ENCODE results near the gene AMIGO3.
A peak's percentile ranks its signal among the peaks of the same experiment; 100 is the strongest.
"Not testable (repeated sequence)": the region's sequence is repeated elsewhere in the genome, so short reads cannot be mapped to it uniquely, and the experiment has no call there.

AMIGO3 gene

DNA sequence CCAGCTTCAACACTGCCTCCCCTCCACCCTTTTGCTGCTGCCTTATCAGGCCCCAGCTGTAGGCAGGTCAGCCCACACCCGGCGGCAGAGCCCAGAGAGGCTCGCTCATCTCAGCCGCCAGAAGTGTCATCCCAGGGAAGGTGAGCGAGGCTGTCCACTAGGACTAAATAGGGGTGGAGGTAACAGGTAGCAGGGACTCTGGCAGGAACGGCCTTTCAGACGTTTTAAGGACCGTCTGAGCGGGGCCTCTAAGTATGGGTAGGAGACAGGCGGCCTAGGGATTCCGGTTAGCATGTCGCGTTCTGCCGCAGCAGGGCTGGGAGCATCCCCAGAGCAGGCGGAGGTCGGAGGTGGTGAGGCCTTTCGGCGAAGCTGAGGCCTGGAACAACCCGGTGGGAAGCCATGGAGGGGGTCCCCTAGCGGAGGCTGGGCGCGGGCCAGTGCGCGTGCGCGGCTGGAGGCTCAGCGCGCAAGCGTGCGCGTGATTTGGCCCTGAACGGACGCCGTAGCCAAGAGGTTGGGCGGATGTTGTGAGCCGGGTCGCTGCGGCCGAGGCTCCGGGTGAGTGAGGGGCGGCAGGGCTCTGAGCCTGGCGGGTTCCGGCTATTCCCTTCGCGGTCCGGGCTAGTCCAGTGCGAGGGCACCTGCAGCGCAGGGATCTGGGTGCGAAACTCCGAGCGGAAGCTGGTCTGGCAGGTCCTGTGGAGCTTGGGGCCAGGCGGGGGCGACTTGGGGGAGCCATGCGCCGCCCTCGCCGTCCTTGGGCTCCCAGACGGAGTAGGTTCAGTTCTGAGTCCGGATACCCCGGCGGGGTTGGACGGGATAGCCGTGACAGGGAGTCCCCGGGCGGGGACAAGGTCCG, 30.2 kb downstream of the AMIGO3 start, which contains the start of the genes MST1 and RNF123:
TSS of gene MST1 (minus strand) at position 429 of the 862 bp plus-strand sequence. CDS start 783 bp downstream, outside the sequence.
TSS of gene RNF123 (plus strand) at position 512 of the 862 bp plus-strand sequence. CDS start 1,609 bp downstream, outside the sequence.
- DNase-seq (ENCODE audit: low read depth), result peak; percentile 70

DNA sequence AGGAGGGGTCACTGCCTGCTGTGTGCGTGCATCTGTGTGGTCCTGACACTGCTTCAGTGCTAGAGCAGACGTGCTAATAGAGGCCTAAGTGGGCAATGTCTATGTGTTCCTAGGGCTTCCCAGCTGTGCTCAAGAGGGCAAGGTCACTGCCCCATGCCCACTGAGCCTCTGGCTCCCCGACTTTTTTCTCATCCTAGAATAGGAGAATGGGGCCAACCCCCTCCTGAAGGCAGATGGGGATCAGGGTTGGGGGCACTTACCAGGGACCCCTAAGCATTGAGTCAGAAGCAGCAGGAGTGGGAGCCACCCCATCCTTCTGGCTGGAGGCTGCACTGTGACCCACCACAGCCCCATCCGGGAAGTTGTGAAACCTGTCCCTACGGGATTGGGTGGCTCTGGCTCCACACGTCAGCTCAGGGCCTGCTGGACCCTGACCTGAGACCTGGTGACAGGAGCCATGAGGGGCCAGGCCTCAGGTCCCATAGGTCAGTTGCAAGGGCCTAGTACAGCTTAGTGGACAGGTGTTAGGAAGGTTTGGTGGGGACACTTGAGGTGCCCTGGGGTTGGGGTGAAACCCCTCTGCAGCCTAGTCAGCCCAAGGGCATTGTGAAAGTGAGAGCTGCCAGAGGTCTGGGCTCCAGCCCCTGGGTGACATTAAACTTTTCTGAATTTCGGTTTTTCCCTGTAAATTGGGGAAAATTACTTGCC, 31.0 kb downstream of the AMIGO3 start:
- not testable (repeated sequence) for DNase-seq (ENCODE audit: low read depth)

DNA sequence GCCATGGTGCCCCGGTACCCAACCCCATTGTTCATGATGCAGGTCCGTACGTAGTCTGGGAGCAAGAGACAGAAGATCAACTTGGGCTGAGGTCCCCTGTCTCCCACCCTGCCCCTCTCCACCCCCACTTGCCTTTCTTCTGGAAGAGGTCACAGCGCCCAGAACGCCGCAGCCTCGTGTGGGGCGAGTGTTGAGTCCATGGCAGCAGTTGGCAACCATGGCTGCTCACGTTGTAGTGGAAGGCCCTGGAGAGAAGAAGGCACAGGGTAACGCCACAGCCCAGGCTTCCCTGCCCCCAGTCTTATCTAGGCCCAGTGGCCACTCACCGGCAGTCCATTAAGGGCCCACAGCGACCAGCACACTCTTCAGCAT, 32.1 kb downstream of the AMIGO3 start:
- DNase-seq (ENCODE audit: low read depth), result not testable (repeated sequence)

DNA sequence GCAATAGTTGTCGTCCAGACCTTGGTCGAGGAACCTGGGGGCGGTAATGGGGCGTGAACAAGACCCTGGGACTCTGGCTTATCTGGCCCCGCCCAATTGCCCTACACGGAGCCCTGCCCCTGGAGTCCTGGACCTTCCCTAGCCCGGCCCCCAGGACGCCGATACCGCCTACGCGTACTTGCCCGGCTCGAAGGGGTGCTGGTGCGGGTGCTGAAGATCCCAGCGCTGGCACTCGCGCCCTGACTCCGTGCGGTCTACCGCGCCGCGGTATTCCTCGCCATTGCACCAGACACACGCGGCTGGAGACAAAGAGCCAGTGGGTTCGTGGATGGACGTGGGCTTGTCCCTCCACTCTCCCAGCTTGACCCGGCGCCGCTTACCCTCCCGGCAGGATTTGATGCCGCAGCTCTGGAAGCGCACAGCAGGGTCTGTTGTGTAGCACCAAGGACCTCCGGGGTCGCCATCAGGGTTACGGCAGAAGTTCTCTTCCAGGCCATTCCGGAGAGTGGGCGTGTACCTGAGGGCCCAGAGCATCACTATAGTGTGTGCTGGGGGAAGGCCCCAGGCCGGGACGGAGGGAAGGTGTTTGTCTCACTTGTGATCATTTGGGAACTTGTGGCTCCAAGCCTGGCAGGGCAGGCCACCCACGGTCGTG, 32.6 kb downstream of the AMIGO3 start:
- not testable (repeated sequence) for DNase-seq (ENCODE audit: low read depth)

DNA sequence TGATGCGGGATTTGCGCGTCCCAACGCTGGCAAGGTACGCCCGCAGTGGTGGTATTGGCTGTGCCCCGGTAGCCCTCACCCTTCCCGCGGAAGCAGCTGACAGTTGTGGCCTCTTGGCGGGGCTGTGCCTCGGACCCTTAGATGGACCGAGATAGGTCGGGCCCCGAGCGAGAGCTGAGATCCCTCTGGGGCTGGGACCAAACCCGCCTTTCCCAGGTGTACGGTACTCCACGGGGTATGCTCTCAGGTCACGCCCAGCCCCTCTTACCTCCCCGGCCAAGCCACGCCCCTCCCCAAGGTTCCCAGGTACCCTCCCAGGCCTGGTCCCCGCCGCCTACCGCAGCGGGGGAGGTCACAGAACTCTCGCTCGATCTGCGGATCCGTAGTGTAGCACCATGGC, 33.1 kb downstream of the AMIGO3 start:
- DNase-seq (ENCODE audit: low read depth), result not testable (repeated sequence)

DNA sequence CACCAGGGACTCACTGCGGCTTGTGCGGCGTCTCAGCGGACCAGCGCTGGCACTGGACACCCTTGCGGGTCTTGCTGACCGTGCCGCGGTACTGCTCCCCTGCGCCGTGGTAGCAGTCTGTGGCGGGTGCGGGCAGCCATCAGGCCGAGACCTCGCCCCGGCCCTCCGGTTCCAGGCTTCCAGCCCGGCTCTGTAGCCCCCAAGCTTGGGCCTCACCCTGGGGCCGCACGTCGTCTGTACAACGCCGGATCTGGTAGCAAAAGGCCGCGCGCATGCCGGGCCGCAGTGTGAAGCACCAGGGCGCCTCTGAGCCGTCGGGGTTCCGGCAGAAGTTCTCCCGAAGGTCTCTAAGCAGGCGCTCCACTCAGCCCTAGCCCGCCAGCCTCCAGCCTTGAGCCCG, 33.6 kb downstream of the AMIGO3 start:
- DNase-seq (ENCODE audit: low read depth), result not testable (repeated sequence)

DNA sequence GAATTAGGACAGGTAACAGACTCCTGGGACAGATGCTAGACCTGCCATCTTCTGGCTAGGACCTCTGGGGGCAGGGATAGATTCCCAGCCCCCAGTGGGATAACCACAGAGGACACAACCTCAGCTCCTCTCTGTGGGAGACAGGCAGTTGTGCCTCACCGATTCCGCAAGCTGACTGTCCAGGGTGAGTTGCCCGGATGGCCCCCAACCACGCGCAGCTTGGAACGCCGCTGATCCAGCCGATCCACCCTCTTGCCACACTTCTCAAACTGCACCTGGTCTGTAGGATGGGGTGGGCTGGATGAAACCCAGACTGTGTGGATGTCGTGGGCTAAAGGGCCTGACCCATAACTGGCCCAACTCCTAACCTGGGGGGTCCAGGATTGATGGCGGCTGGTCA, 34.4 kb downstream of the AMIGO3 start:
- not testable (repeated sequence) for DNase-seq (ENCODE audit: low read depth)

DNA sequence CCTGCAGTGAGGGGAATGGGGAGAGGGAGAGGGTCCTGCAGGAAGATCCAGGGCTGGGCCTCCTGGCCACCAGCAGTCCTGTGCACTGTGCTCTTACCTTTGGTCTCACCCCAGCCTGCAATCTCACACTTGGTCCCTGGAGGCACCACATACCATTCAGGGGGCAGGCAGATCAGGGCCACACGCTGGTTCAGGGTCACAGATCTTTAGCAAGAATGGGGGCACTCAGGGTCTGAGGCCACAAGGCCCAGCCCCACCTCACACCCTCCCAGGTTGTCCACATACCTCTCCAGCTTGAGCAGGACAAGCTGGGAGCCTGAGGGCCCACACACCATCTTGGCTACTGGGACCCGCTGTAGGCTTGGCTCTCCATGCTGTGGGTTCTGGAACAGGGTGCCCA, 35.0 kb downstream of the AMIGO3 start:
- DNase-seq (ENCODE audit: low read depth), result not testable (repeated sequence)

DNA sequence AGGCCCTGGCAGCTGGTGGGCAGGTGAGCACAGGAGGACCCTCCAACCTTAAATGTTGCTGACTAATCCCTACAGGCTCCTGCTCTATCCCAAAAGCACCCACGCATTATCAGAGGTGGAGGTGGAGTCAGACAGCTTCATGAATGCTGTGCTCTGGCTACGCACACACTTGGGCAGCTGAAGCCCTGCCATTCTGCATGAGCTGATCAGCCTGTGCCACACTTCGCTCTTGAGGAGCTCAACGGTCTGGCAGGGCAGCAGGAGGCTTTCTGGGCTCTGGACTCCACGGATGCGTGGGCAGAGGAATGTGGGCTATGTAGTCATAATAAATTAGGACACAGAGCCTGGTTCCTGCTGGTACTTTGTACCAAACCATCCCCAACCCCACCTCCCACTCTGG, 36.3 kb downstream of the AMIGO3 start:
- DNase-seq (ENCODE audit: low read depth), result no peak

DNA sequence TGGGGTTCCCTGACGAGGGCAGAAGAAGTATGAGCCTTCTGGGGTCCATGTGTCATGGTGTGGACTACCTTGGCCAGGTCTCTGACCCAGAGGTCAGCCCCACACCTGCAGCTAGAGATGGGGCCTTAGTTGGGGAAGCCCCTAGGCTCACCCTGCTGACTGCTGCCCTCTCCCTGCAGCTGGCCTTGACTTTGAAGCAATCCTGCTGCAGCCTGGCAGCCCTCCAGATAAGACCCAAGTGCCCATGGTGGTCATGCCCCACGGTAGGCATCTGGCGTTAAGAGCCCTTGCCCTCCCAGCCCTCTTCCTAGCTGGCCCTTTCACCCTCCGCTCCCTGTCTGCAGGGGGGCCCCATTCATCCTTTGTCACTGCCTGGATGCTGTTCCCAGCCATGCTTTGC, 37.9 kb downstream of the AMIGO3 start:
- DNase-seq (ENCODE audit: low read depth), result no peak

DNA sequence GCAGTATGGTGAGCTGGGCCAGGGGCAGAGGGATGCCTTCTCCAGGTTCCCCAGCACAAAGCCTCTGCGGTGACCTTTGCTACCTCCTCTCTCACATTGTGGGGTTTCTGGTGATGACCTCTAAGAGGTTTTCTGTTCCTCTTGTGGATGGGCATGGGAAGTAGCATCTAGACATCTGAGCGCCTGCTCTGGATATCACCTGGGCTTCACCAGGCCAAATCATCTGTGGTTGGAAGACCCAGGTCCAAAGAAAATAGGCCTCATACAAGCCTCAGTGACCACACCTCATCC, 38.3 kb downstream of the AMIGO3 start:
- DNase-seq (ENCODE audit: low read depth), result no peak

DNA sequence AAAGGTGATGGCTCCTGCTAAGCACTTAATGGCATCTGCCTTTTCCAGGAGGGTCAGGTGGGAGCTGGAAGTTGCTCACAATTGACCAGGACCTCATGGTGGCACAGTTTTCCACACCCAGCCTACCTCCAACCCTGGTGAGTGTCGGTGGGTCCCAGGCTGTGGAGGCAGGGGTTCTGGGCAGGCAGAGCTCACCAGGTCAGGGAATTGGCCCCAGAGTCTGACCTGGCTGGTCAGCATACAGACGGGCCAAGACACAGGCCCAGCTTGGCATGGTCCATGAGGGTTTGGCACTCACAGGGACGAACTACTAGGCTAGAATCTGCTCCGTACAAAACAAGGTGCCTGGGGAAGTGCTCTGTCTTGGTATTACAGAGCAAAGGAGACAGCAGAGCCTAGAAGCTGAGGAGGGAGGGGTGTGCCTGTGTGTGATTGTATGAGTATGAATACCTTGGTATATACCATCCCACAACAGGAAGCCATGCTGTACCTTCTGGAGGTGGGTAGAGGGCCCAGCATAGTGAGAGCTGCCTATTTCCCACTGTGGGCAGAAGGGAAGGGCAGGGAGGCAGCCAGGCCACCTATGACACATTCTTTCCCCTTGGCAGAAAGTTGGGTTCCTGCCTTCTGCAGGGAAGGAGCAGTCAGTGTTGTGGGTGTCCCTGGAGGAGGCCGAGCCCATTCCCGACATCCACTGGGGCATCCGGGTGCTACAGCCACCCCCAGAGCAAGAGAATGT, 38.8 kb downstream of the AMIGO3 start:
- DNase-seq (ENCODE audit: low read depth), result no peak

DNA sequence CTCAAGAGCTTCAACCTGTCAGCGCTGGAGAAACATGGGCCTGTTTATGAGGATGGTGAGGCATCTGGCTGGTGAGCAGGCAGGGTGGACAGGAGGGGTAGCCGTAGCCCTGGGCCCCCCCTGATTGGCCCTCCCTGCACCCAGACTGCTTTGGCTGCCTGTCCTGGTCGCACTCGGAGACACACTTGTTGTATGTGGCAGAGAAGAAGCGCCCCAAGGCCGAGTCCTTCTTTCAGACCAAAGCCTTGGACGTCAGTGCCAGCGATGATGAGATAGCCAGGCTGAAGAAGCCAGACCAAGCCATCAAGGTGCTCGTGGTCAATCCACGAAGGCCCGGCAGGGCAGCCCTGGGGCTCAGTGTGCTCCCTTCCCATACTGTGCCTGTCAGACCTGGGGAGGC, 43.6 kb downstream of the AMIGO3 start:
- no peak for DNase-seq (ENCODE audit: low read depth)

DNA sequence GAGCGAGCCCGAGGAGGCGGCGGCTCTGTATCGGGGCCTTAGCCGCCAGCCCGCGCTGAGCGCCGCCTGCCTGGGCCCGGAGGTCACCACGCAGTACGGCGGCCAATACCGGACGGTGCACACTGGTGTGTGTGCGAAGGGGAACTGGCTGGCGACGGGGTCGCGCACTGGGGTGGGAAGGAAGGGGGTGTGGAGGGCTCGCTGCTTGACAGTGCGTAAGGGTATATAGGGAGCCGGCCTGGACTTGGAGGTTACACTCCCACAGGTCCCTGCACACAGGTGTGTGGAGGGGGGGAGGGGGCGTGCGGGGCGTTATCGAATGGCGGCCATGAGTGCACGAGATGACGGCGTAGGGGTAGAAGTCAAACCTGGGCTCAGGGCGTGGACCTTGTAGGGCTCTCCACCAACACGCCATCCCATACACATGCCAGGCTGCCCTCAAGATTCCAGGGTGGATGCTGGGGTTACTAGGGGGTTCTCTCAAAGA, 44.9 kb downstream of the AMIGO3 start:
- no peak for DNase-seq (ENCODE audit: low read depth)

DNA sequence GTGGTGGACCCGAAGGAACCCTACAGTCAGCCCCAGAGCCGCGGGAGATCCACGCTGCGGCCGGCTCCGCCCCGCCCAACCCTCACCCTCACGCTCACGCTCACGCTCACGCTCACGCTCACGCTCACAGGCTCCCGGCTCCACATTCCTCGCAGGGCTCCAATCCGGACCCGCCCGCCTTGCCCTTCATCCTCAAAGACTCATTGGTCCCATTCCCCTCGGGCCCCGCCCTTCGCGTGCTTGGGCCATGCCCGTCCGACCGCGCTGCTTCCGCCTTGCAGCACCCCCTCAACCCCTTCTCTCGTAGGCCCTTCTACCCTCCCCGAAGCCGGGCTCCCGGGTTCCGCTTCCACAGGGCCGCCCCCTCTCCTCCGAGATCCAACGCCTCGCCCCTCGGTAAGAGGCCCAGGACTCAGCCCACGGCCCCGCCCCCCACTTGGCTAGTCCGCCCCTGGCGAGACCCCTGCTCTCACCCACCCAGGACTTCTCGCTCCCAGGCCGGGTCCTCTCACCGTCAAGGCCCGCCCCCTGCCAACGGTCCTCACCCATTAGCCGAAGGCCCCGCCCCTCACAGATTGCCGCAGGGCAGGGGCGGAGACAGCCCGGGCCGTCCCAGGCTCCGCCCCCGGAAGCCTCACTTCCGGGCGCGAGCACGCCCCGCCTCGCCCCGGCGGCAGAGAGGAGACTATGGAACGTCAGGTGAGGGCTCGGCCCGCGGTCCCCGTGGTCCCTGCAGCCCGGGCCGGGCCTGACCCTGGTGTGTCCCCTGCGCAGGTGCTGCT, 45.6 kb downstream of the AMIGO3 start, which contains the start of gene APEH:
TSS of gene APEH (plus strand) at position 637 of the 782 bp plus-strand sequence. CDS start at position 688, 51 bp downstream.
- DNase-seq (ENCODE audit: low read depth), result peak; percentile 92

DNA sequence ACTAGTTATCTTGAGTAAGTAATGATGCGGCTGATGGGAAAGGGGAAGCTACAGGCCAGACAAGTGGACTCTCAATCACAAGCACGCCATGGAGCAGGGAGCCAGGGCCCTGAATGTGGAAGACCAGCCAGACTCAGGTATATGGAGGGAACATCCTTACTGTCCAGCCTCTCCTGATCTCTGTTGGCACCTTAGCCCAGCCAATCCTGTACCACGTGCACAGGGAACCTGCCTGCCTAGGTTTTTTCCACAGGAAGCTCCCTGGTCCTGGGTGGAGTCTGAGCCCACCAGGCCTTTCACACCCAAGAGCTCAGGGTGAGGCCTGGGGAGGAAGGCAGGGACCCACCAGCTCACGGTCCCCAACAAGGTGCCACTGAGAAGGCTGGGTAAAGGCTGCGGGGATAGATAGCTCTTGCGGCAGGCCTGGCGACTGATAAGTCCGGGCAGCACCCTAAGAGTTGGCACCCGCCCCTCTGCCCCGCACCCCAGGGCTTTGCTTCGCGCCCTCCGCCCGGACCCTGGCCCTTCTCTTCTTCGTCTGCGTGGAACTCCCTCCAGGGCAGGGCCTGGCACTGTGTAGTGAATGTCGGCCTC, 46.3 kb downstream of the AMIGO3 start:
- no peak for DNase-seq (ENCODE audit: low read depth)

DNA sequence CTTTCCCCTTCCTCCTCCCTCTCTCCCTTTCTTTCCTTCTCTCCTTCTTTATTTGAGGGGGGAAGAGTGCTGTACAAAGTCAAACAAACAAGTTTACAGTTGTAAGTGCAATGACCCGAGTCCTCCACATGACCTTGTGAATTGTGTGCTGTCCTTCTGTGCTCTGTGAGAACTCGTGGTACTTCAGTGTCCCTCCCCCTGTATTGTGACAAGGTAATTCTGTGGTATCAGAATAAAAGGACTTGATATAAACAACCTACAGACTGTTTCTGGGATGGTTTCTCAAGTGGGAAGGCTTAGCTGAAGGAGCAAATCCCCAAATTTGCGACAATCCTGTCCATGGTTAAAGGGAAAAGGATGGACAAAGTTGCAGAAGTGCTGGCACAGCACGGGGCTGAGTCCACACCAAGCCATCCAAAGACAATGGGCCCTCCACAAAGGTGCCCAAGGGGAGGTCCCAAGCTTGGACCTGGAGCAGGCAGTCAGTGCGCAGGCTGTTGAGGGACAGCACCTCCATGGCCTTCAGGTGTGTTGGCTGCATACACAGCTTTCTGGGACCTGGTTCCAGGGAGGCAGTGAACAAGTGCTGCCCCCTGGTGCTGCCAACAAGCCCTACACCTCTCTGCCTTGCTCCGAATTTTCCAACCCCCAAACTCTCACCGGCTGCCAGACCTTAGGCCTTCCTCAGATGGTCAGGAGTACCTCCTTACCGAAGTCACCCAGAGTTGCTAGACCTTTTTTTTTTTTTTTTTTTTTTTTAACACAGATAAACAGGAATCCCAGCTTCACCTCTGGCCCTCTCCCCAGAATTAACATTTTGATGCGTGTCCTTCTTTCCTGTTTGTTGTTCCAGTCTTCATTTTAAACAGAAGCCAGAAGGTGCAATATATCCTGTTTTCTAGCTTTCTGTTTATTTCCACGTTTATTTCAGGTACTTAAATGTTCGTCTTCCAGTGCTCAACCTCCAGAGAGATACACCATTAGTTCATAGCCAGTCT, 47.9 kb downstream of the AMIGO3 start:
- DNase-seq (ENCODE audit: low read depth), result peak; percentile 28

DNA sequence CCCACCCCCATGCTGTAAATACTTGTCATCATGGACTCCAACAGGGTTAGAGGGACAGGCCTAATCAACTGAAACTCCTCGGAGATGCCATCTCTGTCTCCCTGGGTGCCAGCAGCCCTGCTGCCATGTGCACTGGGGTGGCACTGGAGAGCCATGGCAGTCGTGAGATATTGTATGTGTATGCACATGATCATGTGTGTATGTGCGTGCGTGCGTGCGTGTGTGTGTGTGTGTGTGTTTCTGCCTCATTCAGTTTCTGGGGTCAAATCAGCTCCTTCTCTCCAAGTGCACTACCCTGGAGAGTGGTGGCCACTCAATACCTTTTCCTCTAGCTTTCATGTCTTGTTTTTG, 48.6 kb downstream of the AMIGO3 start:
- no peak for DNase-seq (ENCODE audit: low read depth)

DNA sequence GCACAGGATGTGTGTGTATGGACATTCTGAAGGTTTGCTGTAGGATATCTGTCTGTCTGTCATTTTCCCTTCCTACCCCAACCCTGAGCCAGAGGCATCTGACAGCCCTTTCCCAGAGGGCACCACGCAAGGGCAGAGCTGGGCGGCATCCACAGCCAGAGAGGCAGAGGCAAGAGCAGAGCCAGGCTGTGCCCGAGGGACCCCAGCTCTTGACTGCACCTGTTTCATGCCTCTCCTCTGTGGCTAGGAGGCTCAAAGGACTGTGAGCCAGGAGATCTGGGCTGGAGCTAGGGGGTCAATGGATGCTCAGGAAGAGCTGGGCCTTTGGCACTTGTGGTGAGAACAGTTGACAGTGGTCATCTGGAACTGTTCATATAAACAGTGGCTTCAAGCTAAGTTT, 50.1 kb downstream of the AMIGO3 start:
- DNase-seq (ENCODE audit: low read depth), result no peak

Data from GM04504 (cell line).